GM10248 (cell line): ENCODE data around the gene NEK4.

Experiments
- CTCF ChIA-PET: fragments of 300-600 bp; sonication (Branson Sonifier 250); formaldehyde crosslinking; extraction: SDS; loops from one replicate; lab custom pipeline; 2021; ENCODE audit warnings: antibody characterized with exemption; lab: Yijun Ruan, JAX
- POLR2A ChIA-PET: fragments of 350-650 bp; sonication (Branson Sonifier 250); formaldehyde crosslinking; extraction: SDS; loops from one replicate; lab custom pipeline; 2020; ENCODE audit warnings: antibody characterized with exemption; lab: Yijun Ruan, JAX
- DNase-seq: peaks from one replicate; pipeline ENCODE4 v3.0.0; 2012; ENCODE audit errors: extremely low spot score
- TF ChIP-seq, protein P1 (sequence below): IDR thresholded peaks from 2 replicates; pipeline ENCODE4 v1.5.1; 2012; ENCODE audit warnings: mild to moderate bottlenecking, low read depth; ENCODE audit errors: extremely low read depth, missing control alignments, control extremely low read depth

The NEK4 gene

DNA sequence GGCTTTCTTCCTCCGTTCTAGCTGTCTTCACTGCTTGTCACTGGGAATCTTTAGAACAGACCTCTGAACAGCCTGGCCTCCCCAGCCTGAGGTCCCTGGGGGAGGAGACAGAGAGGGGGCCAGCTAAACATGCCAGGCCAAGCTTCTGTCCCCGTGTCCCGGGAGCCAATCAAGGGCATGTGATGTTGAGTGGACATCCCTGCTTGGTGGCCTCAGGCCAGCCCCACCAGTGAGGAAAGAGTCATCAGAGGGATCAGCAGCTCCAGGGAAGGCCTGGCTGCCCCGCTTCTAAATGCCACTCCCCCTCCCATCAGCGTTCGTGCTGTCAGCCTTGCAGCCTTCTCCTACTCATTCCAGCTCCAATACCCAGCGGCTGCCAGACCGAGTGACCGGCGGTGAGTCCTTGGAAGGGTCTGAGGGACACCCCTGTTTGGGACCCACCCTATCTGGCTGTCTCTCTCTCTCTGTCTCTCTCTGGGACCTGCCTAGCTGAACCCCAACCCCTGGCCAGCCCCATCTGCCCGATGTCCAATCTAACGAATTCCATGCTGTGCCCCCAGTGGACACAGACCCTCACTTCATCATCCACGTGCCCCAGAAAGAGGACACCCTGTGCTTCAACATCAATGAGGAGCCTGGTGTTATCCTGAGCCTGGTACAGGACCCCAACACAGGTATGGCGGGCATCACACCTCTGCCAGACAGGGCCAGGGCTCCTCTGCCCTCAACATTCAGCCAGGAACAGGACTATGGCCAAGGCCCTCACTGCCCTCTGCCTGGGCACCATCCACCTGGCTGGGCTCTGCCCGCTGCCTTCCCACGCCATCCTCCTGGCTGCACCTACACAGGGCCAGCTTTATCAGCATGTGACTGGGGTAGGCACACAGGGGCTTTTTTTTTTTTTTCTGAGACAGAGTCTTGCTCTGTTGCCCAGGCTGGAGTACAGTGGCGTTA, 17.2 kb upstream of the NEK4 start:
- TF ChIP-seq, protein P1, sequence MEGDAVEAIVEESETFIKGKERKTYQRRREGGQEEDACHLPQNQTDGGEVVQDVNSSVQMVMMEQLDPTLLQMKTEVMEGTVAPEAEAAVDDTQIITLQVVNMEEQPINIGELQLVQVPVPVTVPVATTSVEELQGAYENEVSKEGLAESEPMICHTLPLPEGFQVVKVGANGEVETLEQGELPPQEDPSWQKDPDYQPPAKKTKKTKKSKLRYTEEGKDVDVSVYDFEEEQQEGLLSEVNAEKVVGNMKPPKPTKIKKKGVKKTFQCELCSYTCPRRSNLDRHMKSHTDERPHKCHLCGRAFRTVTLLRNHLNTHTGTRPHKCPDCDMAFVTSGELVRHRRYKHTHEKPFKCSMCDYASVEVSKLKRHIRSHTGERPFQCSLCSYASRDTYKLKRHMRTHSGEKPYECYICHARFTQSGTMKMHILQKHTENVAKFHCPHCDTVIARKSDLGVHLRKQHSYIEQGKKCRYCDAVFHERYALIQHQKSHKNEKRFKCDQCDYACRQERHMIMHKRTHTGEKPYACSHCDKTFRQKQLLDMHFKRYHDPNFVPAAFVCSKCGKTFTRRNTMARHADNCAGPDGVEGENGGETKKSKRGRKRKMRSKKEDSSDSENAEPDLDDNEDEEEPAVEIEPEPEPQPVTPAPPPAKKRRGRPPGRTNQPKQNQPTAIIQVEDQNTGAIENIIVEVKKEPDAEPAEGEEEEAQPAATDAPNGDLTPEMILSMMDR: no peak
- ChIA-PET CTCF (interaction anchor here (1.2 to 2.9 kb wide), 4 partner anchors 11 to 28 kb away, joined by 3 to 12 read pairs (median 6); no protein-coding TSS in a partner anchor), POLR2A (no interaction called here)
- DNase-seq: no peak

DNA sequence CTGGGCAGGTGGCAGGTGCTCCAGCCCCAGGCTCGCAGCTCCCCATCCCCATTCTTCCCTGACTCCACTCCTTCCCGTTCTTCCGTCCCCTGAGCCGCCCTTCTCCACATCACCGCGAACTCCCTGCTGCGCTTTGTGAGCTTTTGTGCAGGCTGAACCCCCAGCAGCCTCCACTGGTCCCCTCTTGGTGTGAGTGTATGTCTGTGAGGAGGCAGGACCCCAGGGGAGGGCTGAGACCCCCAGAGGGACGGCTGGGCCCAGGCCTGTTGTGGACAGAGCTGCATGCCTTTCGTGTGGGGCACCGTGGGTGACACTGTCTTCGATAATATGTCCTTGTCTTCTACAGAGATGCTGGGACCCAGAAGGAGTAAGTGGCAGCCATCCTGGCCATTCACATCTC, 16.5 kb upstream of the NEK4 start:
- TF ChIP-seq, protein P1: no peak
- POLR2A ChIA-PET: no interaction called here
- CTCF ChIA-PET: interaction anchor here (1.2 to 2.6 kb wide), 4 partner anchors 11 to 29 kb away, joined by 3 to 12 read pairs (median 3); no protein-coding TSS in a partner anchor
- DNase-seq: no peak

DNA sequence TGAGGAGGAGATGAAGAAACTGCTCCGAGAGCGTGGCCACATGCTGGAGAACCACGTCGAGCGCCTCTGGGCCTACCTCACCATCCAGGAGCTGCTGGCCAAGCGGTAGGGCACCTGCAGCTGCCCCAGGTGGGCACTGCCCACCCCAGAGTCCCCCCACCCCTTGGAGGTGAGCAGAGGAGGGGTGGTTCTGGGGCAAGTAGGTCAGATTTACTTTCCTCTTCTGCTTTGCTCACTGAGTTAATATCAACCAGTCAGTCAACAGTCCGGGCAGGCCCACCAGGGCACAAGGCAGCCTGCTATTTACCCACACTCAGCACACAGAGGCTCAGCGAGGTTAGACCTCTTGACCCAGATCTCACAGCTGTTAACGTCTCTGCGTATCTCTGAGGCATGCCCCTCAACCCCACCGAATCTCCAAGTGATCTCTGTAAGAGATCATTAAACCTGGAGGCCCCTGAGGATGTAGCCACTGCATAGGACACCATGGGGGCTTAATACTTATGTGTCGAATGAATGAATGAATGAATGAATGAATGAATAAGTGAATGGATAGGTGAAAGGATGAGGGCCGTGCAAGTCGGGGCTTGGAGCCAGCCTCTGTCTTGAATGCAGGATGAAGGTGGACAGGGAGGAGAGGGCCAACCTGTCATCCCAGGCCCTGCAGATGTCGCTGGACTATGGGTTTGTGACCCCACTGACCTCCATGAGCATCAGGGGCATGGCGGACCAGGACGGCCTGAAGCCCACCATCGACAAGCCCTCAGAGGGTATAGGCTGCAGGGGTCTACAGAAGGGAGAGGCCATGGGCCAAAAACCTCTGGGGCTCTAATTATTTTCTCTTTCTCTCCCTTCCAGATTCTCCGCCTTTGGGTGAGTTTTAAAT, 15.8 kb upstream of the NEK4 start:
- POLR2A ChIA-PET: no interaction called here
- TF ChIP-seq, protein P1: no peak
- DNase-seq: no peak
- CTCF ChIA-PET: interaction anchor here (0.6 to 2.6 kb wide), 5 partner anchors 11 to 30 kb away, joined by 3 to 12 read pairs (median 3); no protein-coding TSS in a partner anchor

DNA sequence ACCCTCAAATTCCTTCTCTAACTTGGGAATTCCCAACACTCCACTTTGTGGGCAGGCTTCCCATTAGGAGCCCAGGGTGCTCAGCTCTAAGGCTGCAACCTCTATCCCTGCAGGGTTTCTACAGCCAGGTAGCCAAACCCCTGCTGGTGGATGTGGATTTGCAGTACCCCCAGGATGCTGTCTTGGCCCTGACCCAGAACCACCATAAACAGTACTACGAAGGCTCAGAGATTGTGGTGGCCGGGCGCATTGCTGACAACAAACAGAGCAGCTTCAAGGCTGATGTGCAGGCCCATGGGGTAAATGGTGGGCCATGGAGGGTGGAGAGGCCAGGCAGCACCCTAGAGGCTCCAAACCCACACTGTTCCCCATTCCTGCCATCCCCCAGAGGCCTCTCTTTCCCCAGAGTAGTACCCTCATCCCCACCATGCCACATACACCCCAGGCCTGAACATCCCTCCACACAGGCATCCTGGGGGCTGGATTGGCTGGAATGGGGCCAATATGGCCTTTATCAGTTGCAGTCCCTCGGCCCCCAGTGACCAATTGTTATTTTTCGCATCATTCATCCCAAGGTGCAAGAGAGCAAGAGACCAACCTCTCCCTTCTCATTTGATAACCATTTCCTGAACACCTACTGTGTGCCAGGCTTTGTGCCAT, 14.3 kb upstream of the NEK4 start:
- TF ChIP-seq, protein P1: no peak
- DNase-seq: no peak
- POLR2A ChIA-PET: no interaction called here
- CTCF ChIA-PET: interaction anchor here (1.1 to 2.1 kb wide), 2 partner anchors 13 to 14 kb away, joined by 3 to 10 read pairs; partner anchors contain the start of gene NEK4

DNA sequence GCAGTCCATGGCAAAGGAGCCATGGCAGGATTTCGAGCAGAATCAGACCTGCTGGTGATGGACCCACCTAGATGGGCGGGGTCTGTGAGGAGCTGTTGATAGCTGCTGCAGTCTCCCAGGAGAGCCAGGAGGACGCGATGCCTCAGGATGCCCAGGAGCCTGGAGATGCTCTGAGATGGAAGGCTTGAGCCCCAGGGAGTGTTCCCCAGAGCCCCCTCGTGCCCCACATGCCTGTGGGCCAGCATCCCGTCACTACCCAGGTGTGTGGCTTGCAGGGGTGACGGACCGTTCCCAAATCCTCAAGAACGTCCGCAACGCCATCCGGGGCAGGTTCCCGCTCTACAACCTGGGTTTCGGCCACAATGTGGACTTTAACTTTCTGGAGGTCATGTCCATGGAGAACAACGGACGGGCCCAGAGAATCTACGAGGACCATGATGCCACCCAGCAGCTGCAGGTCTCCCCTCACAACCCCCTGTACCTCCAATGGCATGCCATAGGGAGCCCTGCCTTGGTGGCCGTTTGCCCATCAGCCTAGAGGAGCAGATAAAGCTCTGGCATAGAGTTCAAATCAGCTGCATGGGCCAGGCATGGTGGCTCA, 13.4 kb upstream of the NEK4 start:
- POLR2A ChIA-PET: no interaction called here
- TF ChIP-seq, protein P1: no peak
- no peak for DNase-seq
- CTCF ChIA-PET: interaction anchor here (1.1 to 2.1 kb wide), 2 partner anchors 13 to 14 kb away, joined by 3 to 10 read pairs; partner anchors contain the start of gene NEK4
